ENCODE results near the gene ZNF217.

DNA sequence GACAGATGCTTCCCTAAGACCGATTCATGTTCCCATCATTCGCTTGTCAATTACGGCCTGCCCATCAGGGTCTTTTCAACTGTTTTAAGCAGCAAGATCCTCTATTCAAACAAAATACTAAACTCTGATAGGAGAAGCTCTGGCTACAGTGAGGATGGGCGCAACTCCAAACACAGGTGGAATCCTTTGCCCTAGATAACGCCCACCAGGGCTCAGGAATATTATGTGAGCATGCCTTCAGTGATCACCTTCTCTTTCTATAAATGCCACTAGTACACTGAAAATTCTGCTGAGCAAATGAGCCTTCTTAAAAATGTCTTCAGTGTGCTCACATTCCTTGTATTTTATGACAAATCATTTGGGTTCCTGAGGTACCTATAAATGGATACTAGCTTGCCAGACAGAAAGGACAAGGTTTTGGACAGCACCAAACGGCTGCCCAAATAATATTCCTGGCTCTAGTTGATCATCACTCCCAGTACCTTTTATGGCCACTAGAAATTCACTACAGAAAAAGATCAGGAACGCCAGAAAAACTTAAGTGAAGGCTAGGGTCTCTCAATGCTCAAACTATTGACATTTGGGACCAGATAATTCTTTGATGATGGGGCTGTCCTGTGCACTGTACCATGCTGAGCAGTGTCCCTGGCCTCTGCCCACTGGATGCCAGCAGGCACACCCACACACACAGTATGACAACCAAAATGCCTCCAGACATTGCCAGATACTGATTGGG lies 13.1 kb downstream of the ZNF217 start:
- TF ChIP-seq, protein P1, sequence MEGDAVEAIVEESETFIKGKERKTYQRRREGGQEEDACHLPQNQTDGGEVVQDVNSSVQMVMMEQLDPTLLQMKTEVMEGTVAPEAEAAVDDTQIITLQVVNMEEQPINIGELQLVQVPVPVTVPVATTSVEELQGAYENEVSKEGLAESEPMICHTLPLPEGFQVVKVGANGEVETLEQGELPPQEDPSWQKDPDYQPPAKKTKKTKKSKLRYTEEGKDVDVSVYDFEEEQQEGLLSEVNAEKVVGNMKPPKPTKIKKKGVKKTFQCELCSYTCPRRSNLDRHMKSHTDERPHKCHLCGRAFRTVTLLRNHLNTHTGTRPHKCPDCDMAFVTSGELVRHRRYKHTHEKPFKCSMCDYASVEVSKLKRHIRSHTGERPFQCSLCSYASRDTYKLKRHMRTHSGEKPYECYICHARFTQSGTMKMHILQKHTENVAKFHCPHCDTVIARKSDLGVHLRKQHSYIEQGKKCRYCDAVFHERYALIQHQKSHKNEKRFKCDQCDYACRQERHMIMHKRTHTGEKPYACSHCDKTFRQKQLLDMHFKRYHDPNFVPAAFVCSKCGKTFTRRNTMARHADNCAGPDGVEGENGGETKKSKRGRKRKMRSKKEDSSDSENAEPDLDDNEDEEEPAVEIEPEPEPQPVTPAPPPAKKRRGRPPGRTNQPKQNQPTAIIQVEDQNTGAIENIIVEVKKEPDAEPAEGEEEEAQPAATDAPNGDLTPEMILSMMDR (conservative IDR thresholded peaks at IDR 0.05) = no peak; the same call in 1 of the 2 replicates
- no peak for TF ChIP-seq ZFX (IDR thresholded peaks at IDR 0.05)

Data from C4-2B (cell line).